ENCODE results near the gene TMEM154.

The TMEM154 gene

DNA sequence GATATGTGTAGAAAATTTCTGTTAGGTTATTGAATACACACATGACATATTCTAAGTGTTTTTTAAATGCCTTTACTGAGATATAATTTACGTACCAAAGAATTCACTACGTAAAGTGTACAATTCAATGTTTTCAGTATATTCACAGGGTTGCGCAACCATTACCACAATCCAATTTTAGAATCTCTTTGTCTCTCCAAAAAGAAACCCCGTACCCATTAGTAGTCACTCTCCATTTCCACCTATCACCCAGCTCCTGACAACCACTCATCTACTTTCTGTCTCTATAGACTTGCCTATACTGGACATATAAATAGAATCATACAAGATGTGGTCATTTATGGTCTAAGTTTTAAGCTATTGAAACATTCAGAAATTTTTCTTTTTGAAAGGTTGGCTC is 90.9 kb downstream of the TMEM154 start:
- DNase-seq: no peak
- Histone ChIP-seq H2BK120ac (ENCODE audit: low read depth, low read length) (no peak overlapping the region), H2BK15ac (ENCODE audit: low read depth, poor library complexity, severe bottlenecking) (no peak overlapping the region), H3K18ac (ENCODE audit: low read depth in 1 of 2, low read length in 2 of 2) (no peak overlapping the region), H2AK5ac (ENCODE audit: low read length, severe bottlenecking) (no peak overlapping the region), H3K27me3 (ENCODE audit: control insufficient read depth in 1 of 2, insufficient read depth in 1 of 2, low read length in 2 of 2) (peaks cover 0 to 26% of the 10 kb centered on the region in 2 experiments), H3K9ac (ENCODE audit: low read length) (no peak overlapping the region), H3K4me3 (ENCODE audit: insufficient read depth in 1 of 2, low read depth in 1 of 2, low read length in 2 of 2) (no peak overlapping the region), H2BK12ac (ENCODE audit: low read length in 2 of 2) (no peak overlapping the region), H2BK5ac (ENCODE audit: low read depth, low read length, poor library complexity, severe bottlenecking) (no peak overlapping the region), H3K23ac (ENCODE audit: low read length in 2 of 2) (no peak overlapping the region), H3K4ac (ENCODE audit: low read depth in 1 of 2, low read length in 2 of 2) (no peak overlapping the region), H3K4me2 (ENCODE audit: low read length, poor library complexity, severe bottlenecking) (no peak overlapping the region), H2AFZ (ENCODE audit: low read depth, low read length) (no peak overlapping the region), H3K9me3 (ENCODE audit: control insufficient read depth, low read length) (no peaks in the 10 kb centered on the region), H4K8ac (ENCODE audit: low read length) (no peak overlapping the region), H3K79me1 (replicated peaks; ENCODE audit: low read length, poor library complexity, severe bottlenecking) (no peaks in the 10 kb centered on the region), H3K27ac (ENCODE audit: low read length, poor library complexity, severe bottlenecking) (no peak overlapping the region), H3K36me3 (ENCODE audit: control insufficient read depth in 1 of 2, insufficient read depth in 2 of 2, low read depth in 1 of 2, low read length in 2 of 2) (no peaks in the 10 kb centered on the region), H3K14ac (ENCODE audit: low read length in 2 of 2) (no peak overlapping the region), H3K4me1 (ENCODE audit: control insufficient read depth, insufficient read depth, low read depth, low read length) (peaks cover 8% of the 10 kb centered on the region), H4K91ac (ENCODE audit: low read length) (no peak overlapping the region)
- WGBS: 99% methylated on average over 3 of the region's 4 CpGs

DNA sequence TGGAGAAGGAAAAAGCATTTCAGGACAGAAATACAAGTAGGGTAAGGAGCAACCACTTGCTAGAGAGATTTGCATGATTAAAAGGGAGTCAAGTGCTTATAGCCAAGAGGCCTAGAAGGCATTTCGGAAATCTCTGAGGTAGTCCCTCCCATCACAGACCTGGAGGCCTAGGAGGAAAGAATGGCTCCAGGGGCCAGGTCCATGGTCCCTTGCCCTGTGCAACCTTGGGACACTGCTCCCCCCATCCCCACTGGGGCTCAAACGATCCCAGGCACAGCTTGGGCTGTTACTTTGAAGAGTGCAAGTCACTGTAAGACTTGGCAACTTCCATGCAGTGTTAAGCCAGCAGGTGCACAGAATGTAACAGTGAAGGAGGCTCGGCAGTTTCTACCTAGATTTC is 92.7 kb downstream of the TMEM154 start:
- Histone ChIP-seq H3K36me3 (ENCODE audit: control insufficient read depth in 1 of 2, insufficient read depth in 2 of 2, low read depth in 1 of 2, low read length in 2 of 2) (no peaks in the 10 kb centered on the region), H2BK12ac (ENCODE audit: low read length in 2 of 2) (peak overlapping the region in 1 of 2 experiments; percentile 11), H3K4me1 (ENCODE audit: control insufficient read depth, insufficient read depth, low read depth, low read length) (peaks cover 8% of the 10 kb centered on the region), H3K9me3 (ENCODE audit: control insufficient read depth, low read length) (no peaks in the 10 kb centered on the region), H2BK15ac (ENCODE audit: low read depth, poor library complexity, severe bottlenecking) (no peak overlapping the region), H4K91ac (ENCODE audit: low read length) (no peak overlapping the region), H3K4me2 (ENCODE audit: low read length, poor library complexity, severe bottlenecking) (no peak overlapping the region), H3K9ac (ENCODE audit: low read length) (no peak overlapping the region), H2BK5ac (ENCODE audit: low read depth, low read length, poor library complexity, severe bottlenecking) (no peak overlapping the region), H3K27ac (ENCODE audit: low read length, poor library complexity, severe bottlenecking) (no peak overlapping the region), H2AK5ac (ENCODE audit: low read length, severe bottlenecking) (no peak overlapping the region), H4K8ac (ENCODE audit: low read length) (no peak overlapping the region), H3K79me1 (replicated peaks; ENCODE audit: low read length, poor library complexity, severe bottlenecking) (no peaks in the 10 kb centered on the region), H2AFZ (ENCODE audit: low read depth, low read length) (no peak overlapping the region), H3K4ac (ENCODE audit: low read depth in 1 of 2, low read length in 2 of 2) (no peak overlapping the region), H3K23ac (ENCODE audit: low read length in 2 of 2) (no peak overlapping the region), H3K18ac (ENCODE audit: low read depth in 1 of 2, low read length in 2 of 2) (no peak overlapping the region), H2BK120ac (ENCODE audit: low read depth, low read length) (no peak overlapping the region), H3K4me3 (ENCODE audit: insufficient read depth in 1 of 2, low read depth in 1 of 2, low read length in 2 of 2) (no peak overlapping the region), H3K14ac (ENCODE audit: low read length in 2 of 2) (no peak overlapping the region), H3K27me3 (ENCODE audit: control insufficient read depth in 1 of 2, insufficient read depth in 1 of 2, low read length in 2 of 2) (peaks cover 0 to 26% of the 10 kb centered on the region in 2 experiments)
- DNase-seq: no peak
- 78% methylated on average over 3 of the region's 3 CpGs for WGBS

GRCh38 chr4:152586668-152587067 is 93.1 kb downstream of the TMEM154 start:
- 91% methylated on average over 2 of the region's 2 CpGs for WGBS
- H3K14ac ChIP-seq (ENCODE audit: low read length in 2 of 2): no peak overlapping the region
- H2BK120ac ChIP-seq (ENCODE audit: low read depth, low read length): no peak overlapping the region
- no peak overlapping the region for H4K8ac ChIP-seq (ENCODE audit: low read length)
- H3K27ac ChIP-seq (ENCODE audit: low read length, poor library complexity, severe bottlenecking): no peak overlapping the region
- H3K4me2 ChIP-seq (ENCODE audit: low read length, poor library complexity, severe bottlenecking): no peak overlapping the region
- no peak overlapping the region for H3K23ac ChIP-seq (ENCODE audit: low read length in 2 of 2)
- no peak overlapping the region for H2BK15ac ChIP-seq (ENCODE audit: low read depth, poor library complexity, severe bottlenecking)
- no peak overlapping the region for H3K4ac ChIP-seq (ENCODE audit: low read depth in 1 of 2, low read length in 2 of 2)
- H2BK5ac ChIP-seq (ENCODE audit: low read depth, low read length, poor library complexity, severe bottlenecking): no peak overlapping the region
- DNase-seq: no peak
- H3K36me3 ChIP-seq (ENCODE audit: control insufficient read depth in 1 of 2, insufficient read depth in 2 of 2, low read depth in 1 of 2, low read length in 2 of 2): no peaks in the 10 kb centered on the region
- no peak overlapping the region for H3K4me3 ChIP-seq (ENCODE audit: insufficient read depth in 1 of 2, low read depth in 1 of 2, low read length in 2 of 2)
- H3K79me1 ChIP-seq (replicated peaks; ENCODE audit: low read length, poor library complexity, severe bottlenecking): no peaks in the 10 kb centered on the region
- H3K9ac ChIP-seq (ENCODE audit: low read length): no peak overlapping the region
- no peaks in the 10 kb centered on the region for H3K9me3 ChIP-seq (ENCODE audit: control insufficient read depth, low read length)
- H2AK5ac ChIP-seq (ENCODE audit: low read length, severe bottlenecking): no peak overlapping the region
- H2AFZ ChIP-seq (ENCODE audit: low read depth, low read length): no peak overlapping the region
- no peak overlapping the region for H3K18ac ChIP-seq (ENCODE audit: low read depth in 1 of 2, low read length in 2 of 2)
- peaks cover 0 to 26% of the 10 kb centered on the region in 2 experiments for H3K27me3 ChIP-seq (ENCODE audit: control insufficient read depth in 1 of 2, insufficient read depth in 1 of 2, low read length in 2 of 2)
- H2BK12ac ChIP-seq (ENCODE audit: low read length in 2 of 2): no peak overlapping the region
- no peak overlapping the region for H4K91ac ChIP-seq (ENCODE audit: low read length)
- peaks cover 8% of the 10 kb centered on the region for H3K4me1 ChIP-seq (ENCODE audit: control insufficient read depth, insufficient read depth, low read depth, low read length)

- H3K27ac ChIP-seq (ENCODE audit: low read length, poor library complexity, severe bottlenecking): no peak overlapping the region
- H2AK5ac ChIP-seq (ENCODE audit: low read length, severe bottlenecking): no peak overlapping the region
- no peak overlapping the region for H2BK120ac ChIP-seq (ENCODE audit: low read depth, low read length)
- H3K36me3 ChIP-seq (ENCODE audit: control insufficient read depth in 1 of 2, insufficient read depth in 2 of 2, low read depth in 1 of 2, low read length in 2 of 2): no peaks in the 10 kb centered on the region
- no peak overlapping the region for H4K91ac ChIP-seq (ENCODE audit: low read length)
- no peak overlapping the region for H2AFZ ChIP-seq (ENCODE audit: low read depth, low read length)
- peaks cover 2% of the 10 kb centered on the region for H3K4me1 ChIP-seq (ENCODE audit: control insufficient read depth, insufficient read depth, low read depth, low read length)
- H3K9me3 ChIP-seq (ENCODE audit: control insufficient read depth, low read length): no peaks in the 10 kb centered on the region
- no peak overlapping the region for H3K4me3 ChIP-seq (ENCODE audit: insufficient read depth in 1 of 2, low read depth in 1 of 2, low read length in 2 of 2)
- 48% methylated on average over 2 of the region's 7 CpGs for WGBS
- no peak overlapping the region for H3K9ac ChIP-seq (ENCODE audit: low read length)
- H3K27me3 ChIP-seq (ENCODE audit: control insufficient read depth in 1 of 2, insufficient read depth in 1 of 2, low read length in 2 of 2): peaks cover 0 to 19% of the 10 kb centered on the region in 2 experiments
- H2BK15ac ChIP-seq (ENCODE audit: low read depth, poor library complexity, severe bottlenecking): no peak overlapping the region
- H3K4ac ChIP-seq (ENCODE audit: low read depth in 1 of 2, low read length in 2 of 2): peak overlapping the region in 1 of 2 experiments; percentile 38
- DNase-seq: peak; percentile 72
- H2BK12ac ChIP-seq (ENCODE audit: low read length in 2 of 2): no peak overlapping the region
- H3K14ac ChIP-seq (ENCODE audit: low read length in 2 of 2): no peak overlapping the region
- no peak overlapping the region for H2BK5ac ChIP-seq (ENCODE audit: low read depth, low read length, poor library complexity, severe bottlenecking)
- H3K18ac ChIP-seq (ENCODE audit: low read depth in 1 of 2, low read length in 2 of 2): peak overlapping the region in 1 of 2 experiments; percentile 34
- no peak overlapping the region for H3K23ac ChIP-seq (ENCODE audit: low read length in 2 of 2)
- no peaks in the 10 kb centered on the region for H3K79me1 ChIP-seq (replicated peaks; ENCODE audit: low read length, poor library complexity, severe bottlenecking)
- H3K4me2 ChIP-seq (ENCODE audit: low read length, poor library complexity, severe bottlenecking): no peak overlapping the region
- peak overlapping the region; percentile 43 for H4K8ac ChIP-seq (ENCODE audit: low read length)
Measured at GRCh38 chr4:152585023-152585441, 94.8 kb downstream of the TMEM154 start.
